Gastrocnemius medialis (tissue), 4 donors: Measurements from ENCODE around the gene PSMD13.

Experiments
- CTCF ChIP-seq, 5 experiments: fragments of 450-650 bp in 3 of 5; fragments of 200-600 bp in 2 of 5; sonication (generic) in 2 of 5; IDR thresholded peaks in 4 of 5; conservative IDR thresholded peaks in 1 of 5; 1 replicate in 4 of 5; 2 replicates in 1 of 5; pipeline ENCODE4 v1.5.1; 2016 to 2019; ENCODE audit warnings: antibody characterized with exemption in 5 of 5, mild to moderate bottlenecking in 3 of 5, moderate library complexity in 3 of 5
- POLR2A ChIP-seq, 2 donors: fragments of 450-650 bp; IDR thresholded peaks; one replicate each; pipeline ENCODE4 v1.6.1; 2017; ENCODE audit warnings: antibody characterized with exemption in 2 of 2, mild to moderate bottlenecking in 2 of 2, moderate library complexity in 2 of 2

DNA sequence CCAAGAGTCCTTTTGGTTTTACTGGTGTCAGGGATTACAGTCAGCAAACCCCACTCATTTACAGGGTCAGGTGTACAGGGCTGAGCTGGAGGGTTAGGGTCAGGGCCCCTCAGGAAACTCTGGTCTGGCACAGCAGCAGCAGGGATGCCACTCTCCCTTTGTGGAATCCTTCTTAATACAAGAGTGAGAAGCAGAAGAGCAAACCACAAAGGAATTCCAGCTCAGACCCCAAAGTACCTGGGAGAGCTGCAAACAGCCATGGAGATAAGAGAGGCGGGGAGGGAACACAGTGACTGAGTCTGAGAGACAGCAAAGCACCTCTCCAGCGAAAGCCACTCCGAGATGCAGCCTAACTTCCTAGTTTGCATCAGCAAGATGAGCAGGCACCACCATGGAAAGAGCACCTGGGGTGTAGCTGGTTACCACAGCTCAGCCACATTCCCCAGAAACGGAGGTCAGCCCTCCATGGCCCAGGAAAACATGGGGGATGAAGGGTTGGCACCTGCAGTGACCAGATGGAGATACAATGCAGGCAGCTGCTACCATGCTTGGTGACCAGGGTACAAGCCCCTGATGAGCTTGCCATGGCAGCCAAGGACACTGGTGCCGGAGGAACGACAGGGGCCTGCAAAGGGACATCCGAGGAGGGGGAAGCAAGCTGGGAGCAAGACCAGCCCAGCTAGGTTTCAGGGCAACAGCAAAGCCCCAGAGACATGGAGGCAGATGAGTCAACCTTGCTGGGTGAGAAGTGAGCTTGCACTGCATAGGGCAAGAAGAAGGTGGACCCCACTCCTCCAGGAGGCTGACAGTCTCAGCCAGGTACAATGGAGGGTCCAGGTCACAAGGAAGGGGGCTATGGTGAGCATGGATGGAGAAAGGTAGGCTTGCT is 33.5 kb upstream of the PSMD13 start:
- no peak for TF ChIP-seq CTCF (IDR thresholded peaks at IDR 0.05 in 4 of 5, conservative IDR thresholded peaks at IDR 0.05 in 1 of 5)
- no peak for TF ChIP-seq POLR2A (IDR thresholded peaks at IDR 0.05)
